Measurements from ENCODE around the gene B3GNT3.
"Not testable (repeated sequence)": the region's sequence is repeated elsewhere in the genome, so short reads cannot be mapped to it uniquely, and the experiment has no call there.

Gene B3GNT3

GRCh38 chr19:17778251-17778967, 16.5 kb upstream of the B3GNT3 start:
- H3K36me3 Mint-ChIP-seq (ENCODE audit: low read depth): peaks cover 84% of the 10 kb centered on the region
- DNase-seq: peak; percentile 69
- no peaks in the 10 kb centered on the region for H3K9me3 Mint-ChIP-seq
- H3K27me3 Mint-ChIP-seq: no peaks in the 10 kb centered on the region
- peak overlapping the region; percentile 85 for H3K27ac Mint-ChIP-seq
- H3K4me3 Mint-ChIP-seq: no peak overlapping the region
- peaks cover 22% of the 10 kb centered on the region for H3K4me1 Mint-ChIP-seq (ENCODE audit: low read depth)

- peaks cover 28% of the 10 kb centered on the region for H3K4me1 Mint-ChIP-seq (ENCODE audit: low read depth)
- no peaks in the 10 kb centered on the region for H3K27me3 Mint-ChIP-seq
- peak overlapping the region; percentile 85 for H3K27ac Mint-ChIP-seq
- H3K4me3 Mint-ChIP-seq: no peak overlapping the region
- DNase-seq: no peak
- no peaks in the 10 kb centered on the region for H3K9me3 Mint-ChIP-seq
- peaks cover 83% of the 10 kb centered on the region for H3K36me3 Mint-ChIP-seq (ENCODE audit: low read depth)
Measured at GRCh38 chr19:17778968-17779929, 15.7 kb upstream of the B3GNT3 start.

- Mint-ChIP-seq H3K9me3 (no peaks in the 10 kb centered on the region), H3K27ac (no peak overlapping the region), H3K36me3 (ENCODE audit: low read depth) (peaks cover 78% of the 10 kb centered on the region)
Measured at GRCh38 chr19:17780781-17781180, 14.2 kb upstream of the B3GNT3 start.

GRCh38 chr19:17783721-17784120, 11.2 kb upstream of the B3GNT3 start:
- H3K4me3 Mint-ChIP-seq, DNase-seq, H3K27me3 Mint-ChIP-seq, H3K9me3 Mint-ChIP-seq, H3K27ac Mint-ChIP-seq: not testable (repeated sequence)
- H3K4me1 Mint-ChIP-seq (ENCODE audit: low read depth): peaks cover 13% of the 10 kb centered on the region
- H3K36me3 Mint-ChIP-seq (ENCODE audit: low read depth): peaks cover 73% of the 10 kb centered on the region

More at GRCh38 chr19:17780781-17781180, 14.2 kb upstream of the B3GNT3 start:
- Mint-ChIP-seq H3K4me3 (no peak overlapping the region), H3K4me1 (ENCODE audit: low read depth) (peaks cover 24% of the 10 kb centered on the region), H3K27me3 (no peaks in the 10 kb centered on the region)
- DNase-seq: no peak

DNA sequence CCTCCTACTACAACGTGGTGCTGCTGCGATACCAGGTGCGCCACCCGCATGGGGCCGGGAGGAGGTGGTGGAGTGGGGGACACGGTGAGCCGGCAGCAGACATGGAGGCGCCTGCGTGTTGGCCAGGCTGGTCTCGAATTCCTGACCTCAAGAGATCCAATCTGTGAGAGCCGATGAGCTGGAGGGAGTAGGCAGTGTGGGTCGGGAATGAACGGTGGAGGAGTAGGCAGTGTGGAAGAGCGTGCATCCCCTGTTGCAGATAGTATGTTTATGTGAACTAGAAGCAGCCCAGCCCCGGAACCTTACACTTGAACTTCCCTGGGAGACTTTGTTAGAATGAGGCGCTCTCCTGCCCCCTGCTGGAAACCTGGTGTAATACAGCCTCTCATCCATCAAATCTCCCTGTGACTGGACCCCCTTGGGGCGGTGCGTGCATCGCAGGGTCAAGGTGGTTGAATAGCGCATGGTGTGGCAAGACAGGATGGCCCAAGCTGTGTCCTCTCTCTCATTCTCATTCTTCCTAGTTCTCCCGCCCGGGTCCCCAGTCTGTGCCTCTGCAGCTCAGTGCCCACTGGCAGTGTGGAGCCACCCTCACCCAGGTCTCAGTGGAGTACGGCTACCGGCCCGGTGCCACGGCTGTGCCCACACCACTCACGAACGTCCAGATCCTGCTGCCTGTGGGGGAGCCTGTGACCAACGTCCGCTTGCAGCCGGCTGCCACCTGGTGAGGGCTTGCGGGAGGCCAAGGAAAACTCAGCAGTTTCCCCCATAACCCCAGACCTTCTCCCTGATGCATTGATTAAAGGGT, 10.5 kb upstream of the B3GNT3 start:
- H3K27ac Mint-ChIP-seq: peak overlapping the region; percentile 1
- DNase-seq: peak; percentile 83
- H3K27me3 Mint-ChIP-seq: no peaks in the 10 kb centered on the region
- H3K4me1 Mint-ChIP-seq (ENCODE audit: low read depth): peaks cover 13% of the 10 kb centered on the region
- no peaks in the 10 kb centered on the region for H3K9me3 Mint-ChIP-seq
- no peak overlapping the region for H3K4me3 Mint-ChIP-seq
- peaks cover 76% of the 10 kb centered on the region for H3K36me3 Mint-ChIP-seq (ENCODE audit: low read depth)

DNA sequence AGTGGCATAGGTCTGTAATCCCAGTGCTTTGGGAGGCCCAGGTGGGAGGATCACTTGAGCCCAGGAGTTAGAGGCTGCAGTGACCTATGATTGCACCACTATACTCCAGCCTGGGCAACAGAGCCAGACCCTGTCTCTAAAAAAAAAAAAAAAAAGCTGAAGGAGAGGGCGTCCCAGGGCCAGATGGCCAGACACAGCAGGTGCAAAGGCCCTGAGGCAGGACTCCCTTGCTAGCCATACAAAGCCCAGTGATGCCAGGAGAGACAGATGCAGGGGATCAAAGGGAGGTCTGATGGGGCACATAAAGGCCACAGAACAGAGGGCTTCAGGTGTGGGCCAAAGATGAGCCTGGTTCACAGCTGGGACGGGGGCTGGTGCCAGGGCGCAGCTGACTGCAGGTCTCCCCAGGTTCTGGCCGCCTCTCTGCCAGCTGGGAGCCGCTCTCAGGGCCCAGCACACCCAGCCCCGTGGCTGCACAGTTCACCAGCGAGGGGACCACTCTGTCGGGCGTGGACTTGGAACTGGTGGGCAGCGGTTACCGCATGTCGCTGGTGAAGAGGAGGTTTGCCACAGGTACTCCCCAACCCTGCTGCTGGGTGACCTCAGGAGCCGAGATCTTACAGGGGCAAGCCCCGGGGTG, 7.5 kb upstream of the B3GNT3 start:
- H3K27me3 Mint-ChIP-seq: no peaks in the 10 kb centered on the region
- H3K4me3 Mint-ChIP-seq: no peak overlapping the region
- H3K36me3 Mint-ChIP-seq (ENCODE audit: low read depth): peaks cover 54% of the 10 kb centered on the region
- peak overlapping the region; percentile 22 for H3K27ac Mint-ChIP-seq
- DNase-seq: no peak
- H3K9me3 Mint-ChIP-seq: no peaks in the 10 kb centered on the region
- H3K4me1 Mint-ChIP-seq (ENCODE audit: low read depth): peaks cover 29% of the 10 kb centered on the region

GRCh38 chr19:17788632-17789031, 6.3 kb upstream of the B3GNT3 start:
- DNase-seq: no peak
- no peaks in the 10 kb centered on the region for H3K9me3 Mint-ChIP-seq
- peaks cover 35% of the 10 kb centered on the region for H3K4me1 Mint-ChIP-seq (ENCODE audit: low read depth)
- H3K36me3 Mint-ChIP-seq (ENCODE audit: low read depth): peaks cover 44% of the 10 kb centered on the region
- H3K4me3 Mint-ChIP-seq: no peak overlapping the region
- no peaks in the 10 kb centered on the region for H3K27me3 Mint-ChIP-seq
- H3K27ac Mint-ChIP-seq: no peak overlapping the region

GRCh38 chr19:17790059-17790780, 4.7 kb upstream of the B3GNT3 start:
- no peaks in the 10 kb centered on the region for H3K9me3 Mint-ChIP-seq
- no peak overlapping the region for H3K4me3 Mint-ChIP-seq
- no peaks in the 10 kb centered on the region for H3K27me3 Mint-ChIP-seq
- H3K4me1 Mint-ChIP-seq (ENCODE audit: low read depth): peaks cover 37% of the 10 kb centered on the region
- H3K27ac Mint-ChIP-seq: peak overlapping the region; percentile 61
- peaks cover 30% of the 10 kb centered on the region for H3K36me3 Mint-ChIP-seq (ENCODE audit: low read depth)
- no peak for DNase-seq

- Mint-ChIP-seq H3K36me3 (ENCODE audit: low read depth) (peaks cover 1% of the 10 kb centered on the region), H3K27ac (peak overlapping the region; percentile 74), H3K4me3 (peak overlapping the region; percentile 57), H3K9me3 (no peaks in the 10 kb centered on the region), H3K27me3 (no peaks in the 10 kb centered on the region), H3K4me1 (ENCODE audit: low read depth) (peaks cover 63% of the 10 kb centered on the region)
- no peak for DNase-seq
Measured at GRCh38 chr19:17794412-17794730, 567 bp upstream of the B3GNT3 start.

GRCh38 chr19:17795495-17795856, 538 bp downstream of the B3GNT3 start:
- H3K4me3 Mint-ChIP-seq: peak overlapping the region; percentile 57
- no peak for DNase-seq
- H3K36me3 Mint-ChIP-seq (ENCODE audit: low read depth): no peaks in the 10 kb centered on the region
- no peak overlapping the region for H3K27ac Mint-ChIP-seq
- H3K27me3 Mint-ChIP-seq: no peaks in the 10 kb centered on the region
- peaks cover 57% of the 10 kb centered on the region for H3K4me1 Mint-ChIP-seq (ENCODE audit: low read depth)
- no peaks in the 10 kb centered on the region for H3K9me3 Mint-ChIP-seq

DNA sequence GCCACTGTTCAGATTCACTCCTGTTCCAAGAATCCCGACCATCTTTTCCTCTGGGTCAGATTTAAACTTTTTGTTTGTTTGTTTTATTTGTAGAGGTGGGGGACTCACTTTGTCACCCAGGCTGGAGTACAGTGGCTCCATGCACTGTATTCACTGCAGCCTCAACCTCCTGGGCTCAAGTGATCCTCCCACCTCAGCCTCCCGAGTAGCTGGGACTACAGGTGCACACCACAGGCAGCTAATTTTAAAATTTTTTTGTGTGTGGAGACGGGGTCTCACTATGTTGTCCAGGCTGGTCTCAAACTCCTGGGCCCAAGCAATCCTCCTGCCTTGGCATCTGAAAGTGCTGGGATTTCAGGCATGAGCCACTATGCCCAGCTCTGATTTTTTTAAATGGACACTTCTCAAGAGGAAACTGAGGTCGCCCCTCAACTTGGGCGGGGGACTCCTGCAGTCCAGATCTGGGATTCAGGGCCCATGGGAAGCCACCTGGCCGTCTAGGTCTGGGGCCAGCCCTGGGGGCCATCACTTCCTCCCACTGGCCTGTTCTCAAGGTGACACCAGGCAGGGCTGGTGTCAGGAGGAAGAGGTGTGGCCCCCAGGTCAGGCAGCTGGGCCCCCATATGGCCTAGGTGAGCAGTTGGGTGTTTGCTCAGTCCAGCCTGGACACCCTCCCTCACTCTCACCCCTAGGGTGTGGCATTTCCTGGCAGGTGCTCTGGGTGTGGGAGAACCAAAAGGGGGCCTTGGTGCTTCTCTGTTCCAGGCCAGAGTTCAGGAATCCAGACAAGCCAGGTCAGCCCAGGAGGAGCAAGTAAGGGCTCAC, 1.3 kb downstream of the B3GNT3 start:
- DNase-seq: no peak
- no peaks in the 10 kb centered on the region for H3K27me3 Mint-ChIP-seq
- no peak overlapping the region for H3K27ac Mint-ChIP-seq

GRCh38 chr19:17796838-17797423, 2.0 kb downstream of the B3GNT3 start:
- Mint-ChIP-seq H3K27ac (peak overlapping the region; percentile 81), H3K9me3 (no peaks in the 10 kb centered on the region), H3K4me3 (no peak overlapping the region), H3K36me3 (ENCODE audit: low read depth) (no peaks in the 10 kb centered on the region), H3K27me3 (no peaks in the 10 kb centered on the region), H3K4me1 (ENCODE audit: low read depth) (peaks cover 48% of the 10 kb centered on the region)
- DNase-seq: no peak

More for the DNA sequence above, 1.3 kb downstream of the B3GNT3 start:
- Mint-ChIP-seq H3K36me3 (ENCODE audit: low read depth) (no peaks in the 10 kb centered on the region), H3K9me3 (no peaks in the 10 kb centered on the region), H3K4me1 (ENCODE audit: low read depth) (peaks cover 55% of the 10 kb centered on the region), H3K4me3 (no peak overlapping the region)

Measured in activated T-cell treated with anti-CD3 and anti-CD28 coated beads, Interleukin-2, amount 50 U/mL, for 24 hours (primary cell).